ENCODE results near the gene TOGARAM2. TPM values are rescaled to one million over a fixed set of nuclear protein-coding genes. Genes with fewer than 3 reads are reported as not detected.

Gene TOGARAM2
- total and polyA plus RNA-seq, 2 of the 8 experiments (the other 6 are each of a cell fraction or from before 2014, with no cell fraction given), result 0.42 to 1.4 TPM

- TF ChIP-seq CTBP2 (IDR thresholded peaks at IDR 0.05; ENCODE audit: borderline replicate concordance, insufficient read depth, insufficient read length, low read length), result no peak
- no peak for TF ChIP-seq POLR2AphosphoS5 (IDR thresholded peaks at IDR 0.05; ENCODE audit: low read depth, low read length)
- TF ChIP-seq CREB1 (IDR thresholded peaks at IDR 0.05), result no peak
- no peak for TF ChIP-seq E2F6 (IDR thresholded peaks at IDR 0.05)
These were observed 28.9 kb downstream of the TOGARAM2 start (continued) for GRCh38 chr2:29009711-29010677.

Measured in H1 (cell line).